Stimulated activated CD8-positive, alpha-beta memory T cell treated with anti-CD3 and anti-CD28 coated beads, Interleukin-12 subunit alpha, Interleukin-12 subunit beta, amount 100 ng/mL, for 24 hours (primary cell): ENCODE measurements around the gene IER3.
"Not testable (repeated sequence)": the region's sequence is repeated elsewhere in the genome, so short reads cannot be mapped to it uniquely, and the experiment has no call there.

ENCODE experiments used
- DNase-seq: peaks from one replicate; pipeline ENCODE4 v3.0.0-alpha.2; 2020; ENCODE audit errors: extremely low read depth

Gene IER3

GRCh38 chr6:30768634-30769087, 24.3 kb upstream of the IER3 start:
- no peak for DNase-seq

GRCh38 chr6:30767944-30768301, 23.6 kb upstream of the IER3 start:
- no peak for DNase-seq

- DNase-seq, result no peak
Observed at GRCh38 chr6:30767158-30767943, 23.0 kb upstream of the IER3 start.

- DNase-seq, result no peak
Observed at GRCh38 chr6:30766461-30767157, 22.3 kb upstream of the IER3 start.

- not testable (repeated sequence) for DNase-seq
Observed at GRCh38 chr6:30765495-30765894, 21.1 kb upstream of the IER3 start.

GRCh38 chr6:30764490-30765043, 20.2 kb upstream of the IER3 start:
- DNase-seq, result not testable (repeated sequence)

- DNase-seq, result no peak
Observed at GRCh38 chr6:30763618-30764489, 19.5 kb upstream of the IER3 start.

- no peak for DNase-seq
Observed at GRCh38 chr6:30763155-30763617, 18.8 kb upstream of the IER3 start.

- DNase-seq, result no peak
Observed at GRCh38 chr6:30761791-30762429, 17.6 kb upstream of the IER3 start.

- no peak for DNase-seq
Observed at GRCh38 chr6:30760549-30760948, 16.2 kb upstream of the IER3 start.

GRCh38 chr6:30759575-30760239, 15.4 kb upstream of the IER3 start:
- DNase-seq, result no peak

GRCh38 chr6:30757261-30757904, 13.0 kb upstream of the IER3 start:
- no peak for DNase-seq

GRCh38 chr6:30756405-30757003, 12.2 kb upstream of the IER3 start:
- not testable (repeated sequence) for DNase-seq

GRCh38 chr6:30754631-30755030, 10.3 kb upstream of the IER3 start:
- no peak for DNase-seq

GRCh38 chr6:30752157-30752927, 8.0 kb upstream of the IER3 start:
- no peak for DNase-seq

GRCh38 chr6:30750379-30750668, 6.0 kb upstream of the IER3 start:
- DNase-seq, result no peak

GRCh38 chr6:30749554-30750378, 5.4 kb upstream of the IER3 start:
- DNase-seq, result no peak

GRCh38 chr6:30748851-30749540, 4.6 kb upstream of the IER3 start:
- no peak for DNase-seq
